HEK293 (cell line): ENCODE data around the gene ANGEL2.

ENCODE experiments used
- CTCF ChIA-PET: fragments of 350-600 bp; formaldehyde crosslinking; extraction: SDS; loops from one replicate; lab custom pipeline; 2021; ENCODE audit warnings: antibody characterized with exemption; lab: Yijun Ruan, JAX
- POLR2A ChIA-PET: fragments of 300-600 bp; formaldehyde crosslinking; extraction: SDS; loops from one replicate; lab custom pipeline; 2020; ENCODE audit warnings: antibody characterized with exemption, inconsistent platforms; lab: Yijun Ruan, JAX
- H3K27ac ChIP-seq: fragments of 200-500 bp; sonication (Bioruptor generic); 2 replicates; pipeline ENCODE4 v1.5.1; 2014; ENCODE audit warnings: low read depth, low read length, control low read depth, inconsistent platforms; ENCODE audit errors: extremely low read depth
- H3K36me3 ChIP-seq, 2 experiments: fragments of 200-500 bp in 1 of 2; sonication (Bioruptor generic) in 1 of 2; 1 replicate in 1 of 2; 2 replicates in 1 of 2; pipeline ENCODE4 v1.5.1; 2014 to 2017; ENCODE audit warnings: inconsistent platforms in 2 of 2, low read length in 2 of 2; ENCODE audit not compliant: control insufficient read depth in 2 of 2, insufficient read depth in 1 of 2
- H3K4me1 ChIP-seq: fragments of 200-500 bp; sonication (Bioruptor generic); 2 replicates; pipeline ENCODE4 v1.5.1; 2014; ENCODE audit warnings: mild to moderate bottlenecking, low read length, inconsistent platforms; ENCODE audit not compliant: control insufficient read depth, insufficient read depth
- H3K4me3 ChIP-seq: 2 replicates; pipeline ENCODE4 v1.5.1; 2011; ENCODE audit warnings: low read depth, mild to moderate bottlenecking, control low read depth, low read length, moderate library complexity
- H3K9me3 ChIP-seq: fragments of 200-500 bp; sonication (Bioruptor generic); 2 replicates; pipeline ENCODE4 v1.5.1; 2014; ENCODE audit warnings: low read depth, low read length, inconsistent platforms; ENCODE audit not compliant: control insufficient read depth, insufficient read depth
- GLI4 ChIP-seq: fragments of 450-650 bp; formaldehyde crosslinking; IDR thresholded peaks from 2 replicates; pipeline ENCODE4 v1.5.1; 2016; ENCODE audit warnings: missing biosample characterization, missing genetic modification characterization
- IKZF3 ChIP-seq: fragments of 450-650 bp; IDR thresholded peaks from 2 replicates; pipeline ENCODE4 v1.5.0; 2018; ENCODE audit warnings: missing biosample characterization, mild to moderate bottlenecking, missing genetic modification characterization, moderate library complexity
- KLF10 ChIP-seq: fragments of 450-650 bp; IDR thresholded peaks from 2 replicates; pipeline ENCODE4 v1.5.1; 2018; ENCODE audit warnings: missing biosample characterization, mild to moderate bottlenecking, missing genetic modification characterization
- OVOL3 ChIP-seq: fragments of 450-650 bp; formaldehyde crosslinking; IDR thresholded peaks from 2 replicates; pipeline ENCODE4 v1.5.1; 2016; ENCODE audit warnings: missing biosample characterization, missing genetic modification characterization
- PRDM10 ChIP-seq: fragments of 450-650 bp; formaldehyde crosslinking; IDR thresholded peaks from 2 replicates; pipeline ENCODE4 v1.5.1; 2016; ENCODE audit warnings: missing biosample characterization, missing genetic modification characterization
- SETDB1 ChIP-seq: IDR thresholded peaks from one replicate; pipeline ENCODE4 v1.6.1; 2017; ENCODE audit warnings: mild to moderate bottlenecking, low read length, moderate library complexity, mixed read lengths; ENCODE audit not compliant: insufficient read length
- ZBTB17 ChIP-seq: fragments of 450-650 bp; formaldehyde crosslinking; IDR thresholded peaks from 2 replicates; pipeline ENCODE4 v1.5.1; 2016; ENCODE audit warnings: missing biosample characterization, missing genetic modification characterization
- ZNF10 ChIP-seq: fragments of 450-650 bp; formaldehyde crosslinking; IDR thresholded peaks from 2 replicates; pipeline ENCODE4 v1.5.1; 2017; ENCODE audit warnings: missing biosample characterization, missing genetic modification characterization
- ZNF175 ChIP-seq: fragments of 450-650 bp; formaldehyde crosslinking; IDR thresholded peaks from 2 replicates; pipeline ENCODE4 v1.5.1; 2016; ENCODE audit warnings: missing biosample characterization, missing genetic modification characterization
- ZNF184 ChIP-seq: fragments of 450-650 bp; IDR thresholded peaks from 2 replicates; pipeline ENCODE4 v1.5.1; 2018; ENCODE audit warnings: missing biosample characterization, mild to moderate bottlenecking, missing genetic modification characterization
- ZNF449 ChIP-seq: fragments of 450-650 bp; formaldehyde crosslinking; IDR thresholded peaks from 2 replicates; pipeline ENCODE4 v1.5.1; 2017; ENCODE audit warnings: missing biosample characterization, mild to moderate bottlenecking, missing genetic modification characterization, moderate library complexity
- ZNF530 ChIP-seq: fragments of 450-650 bp; formaldehyde crosslinking; IDR thresholded peaks from 2 replicates; pipeline ENCODE4 v1.5.1; 2016; ENCODE audit warnings: low read depth, missing biosample characterization, missing genetic modification characterization
- ZNF600 ChIP-seq: fragments of 450-650 bp; formaldehyde crosslinking; IDR thresholded peaks from 2 replicates; pipeline ENCODE4 v1.5.1; 2016; ENCODE audit warnings: missing biosample characterization, missing genetic modification characterization
- ZNF626 ChIP-seq: fragments of 450-650 bp; sonication (Bioruptor Pico); formaldehyde crosslinking; IDR thresholded peaks from 2 replicates; pipeline ENCODE4 v1.5.1; 2018; ENCODE audit warnings: missing biosample characterization, missing genetic modification characterization, inconsistent platforms
- ZNF747 ChIP-seq: fragments of 450-650 bp; formaldehyde crosslinking; IDR thresholded peaks from 2 replicates; pipeline ENCODE4 v1.5.1; 2016; ENCODE audit warnings: missing biosample characterization, missing genetic modification characterization
- ZSCAN23 ChIP-seq: fragments of 450-650 bp; formaldehyde crosslinking; IDR thresholded peaks from 2 replicates; pipeline ENCODE4 v1.5.1; 2016; ENCODE audit warnings: missing biosample characterization, missing genetic modification characterization
- ZSCAN30 ChIP-seq: fragments of 450-650 bp; IDR thresholded peaks from 2 replicates; pipeline ENCODE4 v1.5.1; 2018; ENCODE audit warnings: missing biosample characterization, mild to moderate bottlenecking, missing genetic modification characterization, moderate library complexity
- ZSCAN5A ChIP-seq: fragments of 450-650 bp; formaldehyde crosslinking; IDR thresholded peaks from 2 replicates; pipeline ENCODE4 v1.5.1; 2016; ENCODE audit warnings: missing biosample characterization, missing genetic modification characterization
- TF ChIP-seq, protein P1 (sequence below): fragments of 450-650 bp; formaldehyde crosslinking; IDR thresholded peaks from 2 replicates; pipeline ENCODE4 v1.5.1; 2016; ENCODE audit warnings: missing biosample characterization, missing genetic modification characterization
- TF ChIP-seq, protein P2 (sequence below): sonication (generic); formaldehyde crosslinking; IDR thresholded peaks from 2 replicates; pipeline ENCODE4 v1.8.1; 2022; ENCODE audit warnings: mild to moderate bottlenecking, moderate library complexity, missing genetic modification reagents
- TF ChIP-seq, protein P3 (sequence below): fragments of 450-650 bp; formaldehyde crosslinking; IDR thresholded peaks from 2 replicates; pipeline ENCODE4 v1.5.1; 2017; ENCODE audit warnings: missing biosample characterization, missing genetic modification characterization

The ANGEL2 gene

GRCh38 chr1:212974711-212975110, 41.0 kb downstream of the ANGEL2 start (continued):
- TF ChIP-seq ZNF10 (tag by site-specific recombination), result peak; percentile 74; the same call in 1 of the 2 replicates
- TF ChIP-seq ZNF530 (tag by site-specific recombination), result no peak
- TF ChIP-seq ZNF600, result no peak
- TF ChIP-seq ZSCAN30 (tag by site-specific recombination), result no peak
- TF ChIP-seq KLF10 (tag by site-specific recombination), result no peak
- no peak for TF ChIP-seq ZNF184 (tag by site-specific recombination)
- TF ChIP-seq PRDM10 (tag by site-specific recombination), result peak; percentile 50
- TF ChIP-seq, protein P1, sequence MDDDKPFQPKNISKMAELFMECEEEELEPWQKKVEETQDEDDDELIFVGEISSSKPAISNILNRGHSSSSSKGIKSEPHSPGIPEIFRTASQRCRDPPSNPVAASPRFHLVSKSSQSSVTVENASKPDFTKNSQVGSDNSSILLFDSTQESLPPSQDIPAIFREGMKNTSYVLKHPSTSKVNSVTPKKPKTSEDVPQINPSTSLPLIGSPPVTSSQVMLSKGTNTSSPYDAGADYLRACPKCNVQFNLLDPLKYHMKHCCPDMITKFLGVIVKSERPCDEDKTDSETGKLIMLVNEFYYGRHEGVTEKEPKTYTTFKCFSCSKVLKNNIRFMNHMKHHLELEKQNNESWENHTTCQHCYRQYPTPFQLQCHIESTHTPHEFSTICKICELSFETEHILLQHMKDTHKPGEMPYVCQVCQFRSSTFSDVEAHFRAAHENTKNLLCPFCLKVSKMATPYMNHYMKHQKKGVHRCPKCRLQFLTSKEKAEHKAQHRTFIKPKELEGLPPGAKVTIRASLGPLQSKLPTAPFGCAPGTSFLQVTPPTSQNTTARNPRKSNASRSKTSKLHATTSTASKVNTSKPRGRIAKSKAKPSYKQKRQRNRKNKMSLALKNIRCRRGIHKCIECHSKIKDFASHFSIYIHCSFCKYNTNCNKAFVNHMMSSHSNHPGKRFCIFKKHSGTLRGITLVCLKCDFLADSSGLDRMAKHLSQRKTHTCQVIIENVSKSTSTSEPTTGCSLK (tag by site-specific recombination), result no peak
- no peak for TF ChIP-seq OVOL3
- TF ChIP-seq ZNF175, result no peak
- no peak for TF ChIP-seq ZSCAN5A (tag by site-specific recombination)
- TF ChIP-seq ZNF626 (tag by site-specific recombination), result no peak
- no peak for TF ChIP-seq ZNF747
- TF ChIP-seq IKZF3 (tag by site-specific recombination), result no peak
- TF ChIP-seq SETDB1, result no peak
- no peak for TF ChIP-seq ZSCAN23
- TF ChIP-seq, protein P2, sequence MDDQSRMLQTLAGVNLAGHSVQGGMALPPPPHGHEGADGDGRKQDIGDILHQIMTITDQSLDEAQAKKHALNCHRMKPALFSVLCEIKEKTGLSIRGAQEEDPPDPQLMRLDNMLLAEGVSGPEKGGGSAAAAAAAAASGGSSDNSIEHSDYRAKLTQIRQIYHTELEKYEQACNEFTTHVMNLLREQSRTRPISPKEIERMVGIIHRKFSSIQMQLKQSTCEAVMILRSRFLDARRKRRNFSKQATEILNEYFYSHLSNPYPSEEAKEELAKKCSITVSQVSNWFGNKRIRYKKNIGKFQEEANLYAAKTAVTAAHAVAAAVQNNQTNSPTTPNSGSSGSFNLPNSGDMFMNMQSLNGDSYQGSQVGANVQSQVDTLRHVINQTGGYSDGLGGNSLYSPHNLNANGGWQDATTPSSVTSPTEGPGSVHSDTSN (CRISPR knock-in tag), result no peak
- no peak for TF ChIP-seq GLI4 (tag by site-specific recombination)
- TF ChIP-seq ZBTB17 (tag by site-specific recombination), result no peak

DNA sequence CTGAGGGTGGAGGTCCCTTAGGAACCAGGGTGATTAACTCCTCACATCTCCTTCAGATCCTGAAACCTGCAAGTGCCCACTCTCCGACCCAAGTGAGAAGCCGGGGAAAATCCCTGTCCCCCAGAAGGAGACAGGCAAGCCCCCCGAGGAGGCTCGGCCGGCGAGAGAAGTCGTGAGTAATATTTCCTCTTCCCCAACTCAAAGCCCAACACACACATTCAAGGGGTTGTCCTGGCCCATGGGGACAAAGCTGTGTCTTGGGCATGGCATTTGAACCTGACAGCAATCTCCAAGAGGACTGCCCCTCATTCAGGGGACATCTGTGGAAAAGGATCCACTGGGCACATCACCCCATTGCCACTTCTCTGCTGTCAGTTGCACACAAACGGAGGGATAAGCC, 41.8 kb downstream of the ANGEL2 start:
- ChIA-PET POLR2A (no interaction called here), CTCF (no interaction called here)
- no peaks in the 10 kb centered on the region for H3K4me1 ChIP-seq
- H3K9me3 ChIP-seq, result no peaks in the 10 kb centered on the region
- peaks cover 0 to 8% of the 10 kb centered on the region in 2 experiments; a peak in 1 of 3 replicates for H3K36me3 ChIP-seq
- H3K27ac ChIP-seq, result no peak overlapping the region
- TF ChIP-seq, protein P3, sequence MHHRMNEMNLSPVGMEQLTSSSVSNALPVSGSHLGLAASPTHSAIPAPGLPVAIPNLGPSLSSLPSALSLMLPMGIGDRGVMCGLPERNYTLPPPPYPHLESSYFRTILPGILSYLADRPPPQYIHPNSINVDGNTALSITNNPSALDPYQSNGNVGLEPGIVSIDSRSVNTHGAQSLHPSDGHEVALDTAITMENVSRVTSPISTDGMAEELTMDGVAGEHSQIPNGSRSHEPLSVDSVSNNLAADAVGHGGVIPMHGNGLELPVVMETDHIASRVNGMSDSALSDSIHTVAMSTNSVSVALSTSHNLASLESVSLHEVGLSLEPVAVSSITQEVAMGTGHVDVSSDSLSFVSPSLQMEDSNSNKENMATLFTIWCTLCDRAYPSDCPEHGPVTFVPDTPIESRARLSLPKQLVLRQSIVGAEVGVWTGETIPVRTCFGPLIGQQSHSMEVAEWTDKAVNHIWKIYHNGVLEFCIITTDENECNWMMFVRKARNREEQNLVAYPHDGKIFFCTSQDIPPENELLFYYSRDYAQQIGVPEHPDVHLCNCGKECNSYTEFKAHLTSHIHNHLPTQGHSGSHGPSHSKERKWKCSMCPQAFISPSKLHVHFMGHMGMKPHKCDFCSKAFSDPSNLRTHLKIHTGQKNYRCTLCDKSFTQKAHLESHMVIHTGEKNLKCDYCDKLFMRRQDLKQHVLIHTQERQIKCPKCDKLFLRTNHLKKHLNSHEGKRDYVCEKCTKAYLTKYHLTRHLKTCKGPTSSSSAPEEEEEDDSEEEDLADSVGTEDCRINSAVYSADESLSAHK (tag by site-specific recombination), result no peak
- peak; percentile 89 for TF ChIP-seq ZNF449
- H3K4me3 ChIP-seq, result no peak overlapping the region
